Astrocyte of the spinal cord (primary cell): Measurements from ENCODE around the gene VPS51.

Source experiments
- DNase-seq: peaks from one replicate; pipeline ENCODE4 v3.0.0; 2011; ENCODE audit warnings: low read depth, low spot score
- H3K4me3 ChIP-seq: 2 replicates; pipeline ENCODE4 v1.5.1; 2011; ENCODE audit warnings: low read depth, mild to moderate bottlenecking, low read length, moderate library complexity
- in situ Hi-C: cut with HindIII; loops from 2 replicates; pipeline ENCODE4 v1.10.0; 2017; ENCODE audit warnings: low sequenced_read_pairs
- TF ChIP-seq, protein P1 (sequence below): IDR thresholded peaks from 2 replicates; pipeline ENCODE4 v1.5.1; 2012; ENCODE audit warnings: low read depth, mild to moderate bottlenecking, low read length, inconsistent platforms

The VPS51 gene

GRCh38 chr11:65063532-65063931, 32.5 kb upstream of the VPS51 start:
- in situ Hi-C loops = no loop called here
- TF ChIP-seq, protein P1, sequence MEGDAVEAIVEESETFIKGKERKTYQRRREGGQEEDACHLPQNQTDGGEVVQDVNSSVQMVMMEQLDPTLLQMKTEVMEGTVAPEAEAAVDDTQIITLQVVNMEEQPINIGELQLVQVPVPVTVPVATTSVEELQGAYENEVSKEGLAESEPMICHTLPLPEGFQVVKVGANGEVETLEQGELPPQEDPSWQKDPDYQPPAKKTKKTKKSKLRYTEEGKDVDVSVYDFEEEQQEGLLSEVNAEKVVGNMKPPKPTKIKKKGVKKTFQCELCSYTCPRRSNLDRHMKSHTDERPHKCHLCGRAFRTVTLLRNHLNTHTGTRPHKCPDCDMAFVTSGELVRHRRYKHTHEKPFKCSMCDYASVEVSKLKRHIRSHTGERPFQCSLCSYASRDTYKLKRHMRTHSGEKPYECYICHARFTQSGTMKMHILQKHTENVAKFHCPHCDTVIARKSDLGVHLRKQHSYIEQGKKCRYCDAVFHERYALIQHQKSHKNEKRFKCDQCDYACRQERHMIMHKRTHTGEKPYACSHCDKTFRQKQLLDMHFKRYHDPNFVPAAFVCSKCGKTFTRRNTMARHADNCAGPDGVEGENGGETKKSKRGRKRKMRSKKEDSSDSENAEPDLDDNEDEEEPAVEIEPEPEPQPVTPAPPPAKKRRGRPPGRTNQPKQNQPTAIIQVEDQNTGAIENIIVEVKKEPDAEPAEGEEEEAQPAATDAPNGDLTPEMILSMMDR = no peak
- H3K4me3 ChIP-seq = no peak overlapping the region
- DNase-seq = no peak

- in situ Hi-C loops = no loop called here
- DNase-seq = no peak
- no peak overlapping the region for H3K4me3 ChIP-seq
- TF ChIP-seq, protein P1 = no peak
Measured at GRCh38 chr11:65064847-65065240, 31.2 kb upstream of the VPS51 start.

- no peak overlapping the region for H3K4me3 ChIP-seq
- DNase-seq = no peak
- in situ Hi-C loops = no loop called here
- TF ChIP-seq, protein P1 = no peak
Measured at GRCh38 chr11:65065851-65066250, 30.2 kb upstream of the VPS51 start.

- TF ChIP-seq, protein P1 = no peak
- in situ Hi-C loops = no loop called here
- no peak for DNase-seq
- no peak overlapping the region for H3K4me3 ChIP-seq
Measured at GRCh38 chr11:65066315-65066714, 29.7 kb upstream of the VPS51 start.

DNA sequence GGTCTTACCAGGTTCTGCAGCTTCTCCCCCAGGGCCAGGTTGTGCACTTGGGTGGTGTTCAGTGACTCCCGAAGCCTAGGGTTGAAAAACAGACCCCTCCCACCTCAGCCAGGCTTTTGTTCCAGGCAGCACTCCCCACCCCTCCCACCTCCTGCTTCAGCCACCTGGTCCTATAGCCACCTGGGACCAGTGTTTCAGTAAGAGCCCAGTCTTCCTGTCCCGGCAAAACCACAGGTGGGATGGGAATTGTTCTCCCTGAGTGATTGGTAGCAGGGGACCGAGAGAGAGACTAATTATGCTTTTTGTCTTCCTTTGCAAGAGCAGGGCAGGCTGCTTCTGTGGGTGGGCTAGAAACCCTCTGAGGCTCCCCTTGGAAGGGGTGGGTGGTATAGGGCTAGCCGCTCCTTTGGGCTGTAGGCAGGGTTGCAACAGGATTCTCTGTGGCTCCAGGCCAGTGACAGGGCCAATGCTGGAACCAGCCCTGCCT, 29.2 kb upstream of the VPS51 start:
- TF ChIP-seq, protein P1 = no peak
- in situ Hi-C loops = no loop called here
- H3K4me3 ChIP-seq = no peak overlapping the region
- no peak for DNase-seq

GRCh38 chr11:65067446-65067845, 28.6 kb upstream of the VPS51 start:
- TF ChIP-seq, protein P1 = no peak
- in situ Hi-C loops = no loop called here
- H3K4me3 ChIP-seq = no peak overlapping the region
- no peak for DNase-seq

DNA sequence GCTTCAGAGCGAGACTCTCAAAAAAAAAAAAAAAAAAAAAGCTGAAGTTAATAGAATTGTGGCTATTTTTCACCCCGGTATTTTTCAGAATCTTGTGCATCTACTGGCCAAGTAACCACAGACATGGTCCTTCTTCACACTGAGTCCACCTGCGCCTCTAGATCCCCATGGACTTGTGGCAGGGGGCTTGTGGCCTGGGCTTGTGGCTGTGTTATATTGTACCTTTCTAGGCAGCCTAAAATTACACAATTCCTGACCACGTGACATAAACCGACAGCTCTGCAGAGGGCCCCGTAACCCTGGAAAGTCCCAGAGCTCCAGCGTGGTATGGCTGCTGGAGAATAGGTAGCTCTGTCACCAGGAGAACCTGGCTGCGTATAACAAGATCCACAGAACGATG, 26.8 kb upstream of the VPS51 start:
- in situ Hi-C loops = no loop called here
- TF ChIP-seq, protein P1 = no peak
- H3K4me3 ChIP-seq = no peak overlapping the region
- DNase-seq = no peak
